Activated CD8-positive, alpha-beta memory T cell treated with anti-CD3 and anti-CD28 coated beads, Interleukin-2, amount 10 ng/mL, durations not matched to agents 7 days and 5 days (primary cell): ENCODE measurements around the gene GABPB1. TPM values are rescaled to one million over a fixed set of nuclear protein-coding genes. Genes with fewer than 3 reads are reported as not detected.

ENCODE experiments used
- ATAC-seq: fragments of 150-1000 bp; cut with Tn5 transposase; one replicate; pipeline ENCODE4 v1.10.0; 2021; ENCODE audit warnings: moderate library complexity
- CTCF ChIA-PET: fragments of 350-600 bp; sonication (Branson Sonifier 250); formaldehyde crosslinking; loops from one replicate; lab custom pipeline; 2021; ENCODE audit warnings: antibody characterized with exemption; lab: Charles Lee
- DNase-seq: peaks from one replicate; pipeline ENCODE4 v3.0.0-alpha.2; 2020
- H3K27ac Mint-ChIP-seq: one replicate; pipeline ENCODE4 v1.8.0; 2021; ENCODE audit warnings: mild to moderate bottlenecking, mixed read lengths
- H3K27me3 Mint-ChIP-seq: one replicate; pipeline ENCODE4 v1.8.0; 2021; ENCODE audit warnings: mixed read lengths
- H3K36me3 Mint-ChIP-seq: one replicate; pipeline ENCODE4 v1.8.0; 2021; ENCODE audit warnings: mild to moderate bottlenecking, mixed read lengths
- H3K4me1 Mint-ChIP-seq: one replicate; pipeline ENCODE4 v1.8.0; 2021; ENCODE audit warnings: mixed read lengths
- H3K4me3 Mint-ChIP-seq: one replicate; pipeline ENCODE4 v1.8.0; 2021; ENCODE audit warnings: mild to moderate bottlenecking, moderate library complexity, mixed read lengths
- H3K9me3 Mint-ChIP-seq: one replicate; pipeline ENCODE4 v1.8.0; 2022; ENCODE audit warnings: low read depth, mixed read lengths
- total RNA-seq, 2 experiments: library from RNA; stranded (reverse); gene quantifications; one replicate each; pipeline ENCODE4 v1.2.3, GENCODE V29; 2021

The GABPB1 gene
- total RNA-seq, 2 experiments from 2014 or later, result 31.1 to 46.8 TPM

DNA sequence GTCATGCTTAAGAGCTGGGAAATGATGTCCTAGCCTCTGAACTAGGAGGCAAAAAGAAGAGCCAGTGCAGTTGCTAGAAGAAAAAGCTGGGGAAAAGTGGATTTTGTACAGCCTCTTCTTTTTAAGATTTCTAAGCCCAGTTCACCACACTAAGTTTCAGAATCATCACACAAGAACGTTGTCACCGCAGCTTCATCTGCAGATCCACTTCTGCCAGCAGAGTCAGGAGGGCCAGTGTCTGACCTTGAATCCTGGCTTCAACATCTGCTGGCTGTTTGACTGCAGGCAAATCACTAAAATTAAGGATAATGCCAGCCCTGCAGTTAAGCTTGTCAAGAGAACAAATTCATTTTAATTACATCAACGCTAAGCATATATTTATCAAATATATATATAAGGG lies 125.7 kb downstream of the GABPB1 start:
- ATAC-seq, result no peak
- peaks cover 57% of the 10 kb centered on the region for H3K36me3 Mint-ChIP-seq
- CTCF ChIA-PET, result interaction anchor here (1.1 kb wide), 1 partner anchor 86 kb away, joined by 3 read pairs; no protein-coding TSS in a partner anchor
- H3K9me3 Mint-ChIP-seq, result no peaks in the 10 kb centered on the region
- H3K27ac Mint-ChIP-seq, result no peak overlapping the region
- no peaks in the 10 kb centered on the region for H3K27me3 Mint-ChIP-seq
- no peak overlapping the region for H3K4me3 Mint-ChIP-seq
- peaks cover 9% of the 10 kb centered on the region for H3K4me1 Mint-ChIP-seq
- DNase-seq, result no peak

DNA sequence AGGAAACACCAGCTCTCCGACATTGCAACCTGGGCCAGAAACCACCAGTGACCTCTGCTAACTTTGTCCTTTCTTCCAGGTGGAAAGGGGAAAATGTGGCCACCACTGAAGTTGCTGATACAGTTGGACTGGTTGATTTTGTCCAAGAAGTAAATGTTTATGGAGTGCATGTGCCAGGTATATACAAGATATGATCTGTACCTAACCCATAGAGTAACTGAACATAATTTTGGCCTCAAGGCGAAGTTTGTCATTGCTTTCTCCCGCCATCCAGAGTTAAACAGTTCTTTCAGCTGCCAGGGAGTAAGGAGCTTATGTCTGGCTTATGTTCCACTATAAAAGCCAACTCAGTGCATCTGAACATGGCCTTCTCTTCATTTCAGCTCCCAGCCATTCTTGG lies 126.1 kb downstream of the GABPB1 start:
- H3K27ac Mint-ChIP-seq, result no peak overlapping the region
- CTCF ChIA-PET, result interaction anchor here (1.1 kb wide), 1 partner anchor 87 kb away, joined by 3 read pairs; no protein-coding TSS in a partner anchor
- H3K36me3 Mint-ChIP-seq, result peaks cover 54% of the 10 kb centered on the region
- no peaks in the 10 kb centered on the region for H3K9me3 Mint-ChIP-seq
- no peaks in the 10 kb centered on the region for H3K27me3 Mint-ChIP-seq
- H3K4me3 Mint-ChIP-seq, result no peak overlapping the region
- H3K4me1 Mint-ChIP-seq, result peaks cover 9% of the 10 kb centered on the region
- DNase-seq (no peak), ATAC-seq (no peak)

DNA sequence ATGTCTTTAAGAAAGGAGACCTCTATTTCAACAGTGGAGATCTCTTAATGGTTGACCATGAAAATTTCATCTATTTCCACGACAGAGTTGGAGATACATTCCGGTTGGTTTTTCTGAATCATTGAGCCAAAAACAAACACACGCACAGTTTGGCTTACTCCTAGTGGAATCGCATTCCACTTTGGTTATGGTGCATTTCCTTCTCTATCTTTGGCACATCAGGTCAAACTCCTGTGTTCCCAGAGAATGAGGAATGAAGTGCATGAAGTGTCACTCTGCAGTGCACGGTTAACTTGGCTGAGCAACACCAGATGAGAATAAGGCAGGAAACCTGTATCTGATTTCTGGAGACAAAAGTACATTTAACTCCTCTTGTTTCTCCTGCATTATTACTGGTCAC lies 127.9 kb downstream of the GABPB1 start:
- Mint-ChIP-seq H3K36me3 (peaks cover 56% of the 10 kb centered on the region), H3K27ac (no peak overlapping the region), H3K4me3 (no peak overlapping the region), H3K4me1 (no peaks in the 10 kb centered on the region), H3K9me3 (no peaks in the 10 kb centered on the region), H3K27me3 (no peaks in the 10 kb centered on the region)
- CTCF ChIA-PET, result no interaction called here
- ATAC-seq (no peak), DNase-seq (no peak)

DNA sequence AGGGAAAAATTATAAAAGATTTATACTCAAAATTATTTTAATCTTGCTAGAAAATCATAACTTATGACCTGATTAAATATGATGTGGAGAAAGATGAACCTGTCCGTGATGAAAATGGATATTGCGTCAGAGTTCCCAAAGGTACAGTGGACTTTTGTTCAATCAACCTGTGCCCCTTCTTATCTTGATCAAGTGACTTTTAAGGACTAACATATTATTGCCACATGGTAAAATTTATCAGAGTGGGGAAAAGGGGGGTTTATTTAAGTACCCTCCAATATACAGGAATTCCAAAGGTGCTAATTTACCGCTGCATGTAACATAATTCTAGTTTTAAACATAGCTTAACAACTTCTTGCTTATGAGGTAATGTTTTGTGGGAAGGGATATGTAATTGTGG lies 129.1 kb downstream of the GABPB1 start:
- H3K4me3 Mint-ChIP-seq, result no peak overlapping the region
- H3K27me3 Mint-ChIP-seq, result no peaks in the 10 kb centered on the region
- CTCF ChIA-PET, result interaction anchor here (1.6 kb wide), 1 partner anchor 90 kb away, joined by 4 read pairs; no protein-coding TSS in a partner anchor
- no peaks in the 10 kb centered on the region for H3K4me1 Mint-ChIP-seq
- H3K36me3 Mint-ChIP-seq, result peaks cover 55% of the 10 kb centered on the region
- DNase-seq (no peak), ATAC-seq (no peak)
- no peak overlapping the region for H3K27ac Mint-ChIP-seq
- no peaks in the 10 kb centered on the region for H3K9me3 Mint-ChIP-seq

Other genes with a start within 250 kb of the GABPB1 start
- 10 to 100 TPM; 69.2 to 98.3 TPM for gene ATP8B4, start 236.0 kb downstream of the GABPB1 start, total RNA-seq
- gene SLC27A2, start 173.0 kb downstream of the GABPB1 start, total RNA-seq, result 10 to 100 TPM; 36.4 to 54.0 TPM
- gene HDC, start 89.5 kb downstream of the GABPB1 start, total RNA-seq, result under 1 TPM in 1 of 2 experiments, not detected in 1; 0.40 TPM
- 10 to 100 TPM; 54.1 to 58.2 TPM for gene USP8, start 69.2 kb upstream of the GABPB1 start, total RNA-seq
- gene USP50, start 191.5 kb upstream of the GABPB1 start, total RNA-seq, result not detected